Astrocyte of the cerebellum (primary cell): ENCODE data around the gene ATP6V0D1.

ENCODE experiments used
- DNase-seq: peaks from one replicate; pipeline ENCODE4 v3.0.0-alpha.2; 2011; ENCODE audit warnings: low read depth
- H3K4me3 ChIP-seq: 2 replicates; pipeline ENCODE4 v1.5.1; 2011; ENCODE audit warnings: mild to moderate bottlenecking, low read depth, low read length, moderate library complexity
- in situ Hi-C: cut with HindIII; loops from 2 replicates; pipeline ENCODE4 v1.10.0; 2017; ENCODE audit warnings: low sequenced_read_pairs
- TF ChIP-seq, protein P1 (sequence below): IDR thresholded peaks from 2 replicates; pipeline ENCODE4 v1.5.1; 2012; ENCODE audit warnings: low read length, low read depth, moderate library complexity, mild to moderate bottlenecking; ENCODE audit errors: missing control alignments

The ATP6V0D1 gene

DNA sequence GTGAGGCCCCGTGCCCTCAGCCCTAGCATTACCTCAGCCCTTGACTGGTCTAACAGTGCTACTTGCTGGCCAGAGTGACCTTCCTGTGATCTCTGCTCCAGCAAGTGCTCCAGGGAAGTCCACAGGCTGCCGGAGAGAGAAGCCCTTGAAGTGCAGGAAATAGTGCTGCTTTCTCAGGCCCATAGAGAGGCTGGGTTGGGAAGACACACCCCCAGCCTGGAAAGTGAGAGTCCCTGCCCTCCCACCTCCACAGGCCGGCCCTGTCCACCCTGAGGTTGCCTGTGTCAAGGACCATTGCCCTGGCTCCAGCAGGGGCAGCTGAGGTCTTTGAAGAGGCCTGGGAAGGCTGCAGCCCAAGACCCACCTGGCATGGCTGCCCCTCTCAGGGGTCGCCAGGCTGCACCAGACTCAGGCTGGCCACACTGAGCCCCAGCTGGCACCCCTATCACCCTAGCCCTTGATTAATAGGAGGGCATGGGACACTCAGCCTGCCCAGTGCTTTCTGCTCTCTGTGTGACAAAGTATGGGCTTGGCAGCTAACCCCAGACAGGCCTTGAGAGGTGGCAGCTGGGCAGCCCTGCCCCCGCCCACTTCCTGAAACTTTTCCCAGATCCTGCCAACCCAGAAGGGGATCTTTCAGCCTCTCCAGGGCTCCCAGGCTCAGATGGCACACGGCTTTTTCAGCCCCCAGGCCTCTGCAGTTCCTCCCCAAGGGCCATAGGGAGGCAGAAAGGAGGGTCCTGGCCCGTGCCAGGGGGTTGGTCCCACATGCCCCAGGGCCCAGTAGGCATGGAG lies 21.7 kb downstream of the ATP6V0D1 start:
- in situ Hi-C loops, result no loop called here
- no peak for DNase-seq
- no peak overlapping the region for H3K4me3 ChIP-seq
- TF ChIP-seq, protein P1, sequence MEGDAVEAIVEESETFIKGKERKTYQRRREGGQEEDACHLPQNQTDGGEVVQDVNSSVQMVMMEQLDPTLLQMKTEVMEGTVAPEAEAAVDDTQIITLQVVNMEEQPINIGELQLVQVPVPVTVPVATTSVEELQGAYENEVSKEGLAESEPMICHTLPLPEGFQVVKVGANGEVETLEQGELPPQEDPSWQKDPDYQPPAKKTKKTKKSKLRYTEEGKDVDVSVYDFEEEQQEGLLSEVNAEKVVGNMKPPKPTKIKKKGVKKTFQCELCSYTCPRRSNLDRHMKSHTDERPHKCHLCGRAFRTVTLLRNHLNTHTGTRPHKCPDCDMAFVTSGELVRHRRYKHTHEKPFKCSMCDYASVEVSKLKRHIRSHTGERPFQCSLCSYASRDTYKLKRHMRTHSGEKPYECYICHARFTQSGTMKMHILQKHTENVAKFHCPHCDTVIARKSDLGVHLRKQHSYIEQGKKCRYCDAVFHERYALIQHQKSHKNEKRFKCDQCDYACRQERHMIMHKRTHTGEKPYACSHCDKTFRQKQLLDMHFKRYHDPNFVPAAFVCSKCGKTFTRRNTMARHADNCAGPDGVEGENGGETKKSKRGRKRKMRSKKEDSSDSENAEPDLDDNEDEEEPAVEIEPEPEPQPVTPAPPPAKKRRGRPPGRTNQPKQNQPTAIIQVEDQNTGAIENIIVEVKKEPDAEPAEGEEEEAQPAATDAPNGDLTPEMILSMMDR, result no peak

DNA sequence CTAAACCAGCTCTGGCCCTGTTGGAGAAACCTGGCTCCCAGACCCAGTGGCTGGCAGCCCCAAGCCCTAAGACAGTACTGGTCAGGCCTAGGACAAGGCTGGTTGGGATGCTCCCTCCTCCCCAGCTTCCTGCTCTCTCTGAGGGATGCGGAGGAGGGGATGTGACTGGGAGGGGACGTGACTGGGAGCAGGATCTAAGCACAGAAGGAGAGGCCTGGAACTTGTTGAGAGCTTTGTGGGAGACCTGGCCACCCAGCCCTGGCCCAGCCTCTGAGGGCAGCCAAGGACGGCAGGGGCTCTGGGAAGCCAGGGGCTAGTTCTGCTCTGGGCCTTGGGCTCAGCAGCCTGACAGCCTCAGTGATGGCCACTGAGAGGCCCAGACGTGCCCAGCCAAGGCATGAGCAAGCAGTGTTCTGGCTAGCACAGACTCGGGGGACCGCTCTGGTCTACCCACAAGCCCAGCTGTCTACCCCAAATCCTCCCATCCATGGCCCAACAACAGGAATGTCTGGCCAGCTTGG lies 22.8 kb downstream of the ATP6V0D1 start:
- no peak for DNase-seq
- no peak overlapping the region for H3K4me3 ChIP-seq
- in situ Hi-C loops, result no loop called here
- TF ChIP-seq, protein P1, result no peak

DNA sequence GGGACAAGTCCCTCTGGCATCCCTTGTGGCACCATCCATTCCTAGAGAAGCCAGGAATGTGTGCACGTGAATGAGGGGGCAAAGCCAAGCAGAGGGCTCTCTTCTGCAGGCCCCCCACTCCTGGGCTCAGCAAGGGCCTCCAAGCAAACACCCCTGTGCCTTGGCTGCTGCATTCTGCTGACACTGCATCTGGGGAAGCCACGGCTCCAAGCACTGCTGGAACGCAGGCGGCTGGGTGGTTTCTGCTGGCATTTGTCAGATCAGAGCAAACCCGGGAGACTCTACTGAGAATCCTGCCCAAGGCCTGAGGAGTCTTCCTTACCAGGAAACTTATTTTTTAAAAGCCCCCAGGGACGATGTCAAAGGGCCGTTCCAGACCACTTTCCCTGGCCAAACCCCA lies 23.3 kb downstream of the ATP6V0D1 start:
- TF ChIP-seq, protein P1, result no peak
- no peak overlapping the region for H3K4me3 ChIP-seq
- in situ Hi-C loops, result no loop called here
- no peak for DNase-seq

DNA sequence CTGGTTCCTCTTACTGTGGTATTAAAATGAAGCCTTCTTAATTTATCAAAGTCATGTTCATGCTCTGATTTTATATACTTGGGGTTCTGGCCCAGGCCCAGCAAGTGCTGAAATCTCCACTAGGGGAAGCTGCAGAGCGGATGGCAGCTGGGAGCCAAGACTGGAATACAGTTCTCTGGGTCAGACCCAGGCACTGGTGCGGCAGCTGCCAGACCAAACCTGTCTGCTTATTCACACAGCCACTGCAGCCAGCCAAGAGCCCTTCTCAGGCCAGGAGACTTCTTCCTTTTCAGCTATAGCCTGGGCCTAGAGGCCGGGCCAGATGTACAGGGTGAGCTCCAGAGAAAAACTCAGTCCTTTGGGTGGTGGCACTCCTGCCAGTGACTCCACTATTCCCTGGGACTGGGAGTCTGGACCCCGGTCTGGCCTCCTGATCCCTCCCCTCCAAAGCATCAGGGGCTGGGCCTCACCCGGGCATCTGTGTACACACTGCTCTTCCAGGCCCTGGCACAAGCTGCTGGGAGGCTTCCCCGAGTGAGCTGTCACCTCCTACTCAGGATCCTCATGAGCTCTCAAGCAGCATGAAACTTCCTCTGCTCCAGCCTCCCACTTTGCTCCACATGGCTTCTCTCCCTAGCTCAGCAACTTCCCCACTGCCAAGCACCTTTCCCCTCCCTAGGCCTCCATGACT lies 24.4 kb downstream of the ATP6V0D1 start:
- no peak overlapping the region for H3K4me3 ChIP-seq
- peak; percentile 22 for DNase-seq
- in situ Hi-C loops, result no loop called here
- TF ChIP-seq, protein P1, result peak; percentile 65

DNA sequence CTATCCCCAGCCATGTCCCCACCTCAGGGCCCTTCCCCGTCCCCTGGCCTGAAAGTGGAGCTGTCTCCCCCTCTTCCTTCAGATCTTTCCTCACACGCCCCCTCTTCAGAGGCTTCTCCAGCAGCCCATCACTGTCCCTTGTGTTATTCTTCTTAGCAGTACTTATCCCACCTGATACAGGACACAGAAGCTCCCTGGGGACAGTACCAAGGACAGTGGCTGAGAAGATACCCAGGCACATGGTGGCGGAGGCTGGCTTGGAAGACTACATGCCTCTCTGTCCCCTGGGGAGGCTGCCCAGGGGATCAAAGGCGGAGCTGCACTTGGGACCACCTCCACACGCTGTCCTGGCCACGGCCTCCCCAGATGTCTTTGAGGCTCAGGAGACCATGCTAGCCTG lies 26.1 kb downstream of the ATP6V0D1 start:
- in situ Hi-C loops, result no loop called here
- TF ChIP-seq, protein P1, result no peak
- DNase-seq, result no peak
- no peak overlapping the region for H3K4me3 ChIP-seq

DNA sequence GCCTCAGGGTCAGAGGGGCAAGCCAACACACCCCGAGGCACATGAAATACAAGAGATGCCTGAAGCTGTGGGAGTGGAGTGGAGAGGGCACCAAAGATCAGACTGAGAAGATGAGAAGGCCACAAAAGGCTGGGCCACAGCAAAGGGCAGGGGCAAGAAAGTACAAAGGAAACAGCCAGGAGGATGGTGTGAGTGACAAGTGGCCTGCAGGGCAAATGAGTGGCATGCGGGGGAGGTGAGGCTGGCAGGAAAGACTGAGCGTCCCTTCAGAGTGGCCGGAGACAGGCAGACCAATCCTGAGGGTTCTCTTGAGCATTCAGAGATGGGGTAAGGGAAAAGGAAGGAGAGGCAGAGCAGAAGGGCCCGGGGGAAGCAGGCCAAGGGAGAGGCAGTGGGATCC lies 26.9 kb downstream of the ATP6V0D1 start:
- in situ Hi-C loops, result no loop called here
- no peak for DNase-seq
- TF ChIP-seq, protein P1, result no peak
- no peak overlapping the region for H3K4me3 ChIP-seq
